ENCODE results near the gene PSMG3. TPM values are rescaled to one million over a fixed set of nuclear protein-coding genes. Genes with fewer than 3 reads are reported as not detected.

PSMG3 gene
- total RNA-seq, 2 donors from 2014 or later, result 22.8 to 23.6 TPM

GRCh38 chr7:1555813-1556543 is 13.9 kb downstream of the PSMG3 start, which contains the start of gene TMEM184A:
TSS of gene TMEM184A (minus strand) at chr7:1556205. CDS start at chr7:1555484, 721 bp downstream.
- no peaks in the 10 kb centered on the region for H3K9me3 ChIP-seq (ENCODE audit: control insufficient read depth, low read length, poor library complexity, severe bottlenecking)
- Mint-ChIP-seq H3K36me3 (ENCODE audit: low read depth) (no peaks in the 10 kb centered on the region), H3K4me1 (no peaks in the 10 kb centered on the region), H3K27ac (no peak within 1 kb of the TSS), H3K4me3 (no peak within 1 kb of the TSS), H3K27me3 (no peaks in the 10 kb centered on the region)
- DNase-seq, result peak in 1 of 3 donors; percentile 45
- ATAC-seq, result peak; percentile 75

DNA sequence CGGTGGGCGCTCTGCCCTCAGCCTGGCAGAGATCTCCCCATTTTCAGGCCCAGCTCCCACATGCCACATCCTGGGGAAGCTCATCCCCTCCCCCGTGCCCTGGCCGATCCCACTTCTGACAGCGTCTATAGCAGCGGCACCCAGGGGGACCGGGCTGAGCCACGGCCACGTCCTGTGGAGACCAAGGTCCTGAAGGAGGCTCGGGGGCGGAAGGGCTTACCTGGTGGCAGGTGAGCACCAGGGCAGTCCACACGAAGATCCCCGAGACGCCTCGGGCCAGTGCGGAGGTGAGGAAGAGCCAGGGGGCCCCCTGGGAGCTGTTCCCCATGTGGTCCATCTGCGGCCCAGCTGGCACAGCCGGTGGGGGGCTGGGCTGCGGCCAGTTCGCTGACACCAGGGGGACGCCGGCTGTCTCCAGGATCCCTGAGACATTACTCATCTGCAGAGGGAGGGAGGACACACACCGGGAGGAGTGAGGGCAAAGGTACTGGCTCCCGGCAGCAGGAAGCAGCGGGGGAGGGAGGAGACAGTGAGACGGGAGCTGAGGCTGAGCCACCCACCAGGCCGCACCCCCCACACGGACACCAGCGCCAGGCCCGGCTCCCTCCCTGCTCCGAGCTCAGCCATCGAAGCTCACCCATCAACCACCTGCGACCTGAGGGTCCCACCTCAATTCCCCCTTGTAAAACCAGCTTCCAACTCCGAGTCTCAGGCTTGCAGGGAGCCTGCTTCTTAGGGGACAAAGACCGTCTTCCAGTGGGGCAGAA is 14.6 kb downstream of the PSMG3 start:
- H3K36me3 Mint-ChIP-seq (ENCODE audit: low read depth), result no peaks in the 10 kb centered on the region
- H3K27me3 Mint-ChIP-seq, result no peaks in the 10 kb centered on the region
- no peaks in the 10 kb centered on the region for H3K9me3 ChIP-seq (ENCODE audit: control insufficient read depth, low read length, poor library complexity, severe bottlenecking)
- ATAC-seq (no peak), DNase-seq (no peak)
- no peaks in the 10 kb centered on the region for H3K4me1 Mint-ChIP-seq
- H3K27ac Mint-ChIP-seq, result no peak overlapping the region
- no peak overlapping the region for H3K4me3 Mint-ChIP-seq

DNA sequence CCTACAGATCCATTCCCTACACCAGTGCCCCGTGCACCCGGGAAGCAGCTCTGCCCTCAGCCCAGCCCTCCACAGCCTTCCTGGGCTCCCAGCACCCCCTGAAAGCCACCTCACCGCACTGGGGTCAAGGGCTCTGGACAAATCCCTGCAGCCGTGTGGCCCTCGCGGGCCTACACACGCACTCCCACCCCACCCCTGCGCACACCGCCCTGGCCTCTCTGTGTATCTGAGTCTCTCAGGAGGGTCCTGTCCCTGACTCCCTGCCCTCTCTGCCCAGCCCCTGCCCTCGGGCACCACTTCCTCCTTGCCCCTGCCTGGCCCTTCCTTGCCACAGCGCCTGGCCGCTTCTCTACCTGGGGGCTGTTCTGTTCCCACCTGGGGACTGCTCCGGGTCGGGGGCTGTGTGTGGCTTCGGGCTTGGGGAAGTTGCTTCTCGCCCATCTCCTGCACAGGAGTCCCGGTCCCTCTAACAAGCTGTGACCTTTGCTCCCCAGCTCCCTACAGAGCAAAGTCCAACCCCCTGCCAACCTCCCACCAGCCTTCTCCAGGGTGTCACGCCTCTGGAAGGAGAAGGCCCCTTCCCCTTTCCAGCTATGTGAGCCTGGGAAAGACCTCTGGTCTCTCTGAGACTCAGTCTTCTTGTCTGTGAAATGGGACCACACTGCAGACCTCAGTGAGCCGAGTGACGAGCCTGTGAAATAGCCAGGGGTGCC is 15.3 kb downstream of the PSMG3 start:
- DNase-seq, result no peak
- H3K36me3 Mint-ChIP-seq (ENCODE audit: low read depth), result no peaks in the 10 kb centered on the region
- no peaks in the 10 kb centered on the region for H3K4me1 Mint-ChIP-seq
- no peak for ATAC-seq
- no peak overlapping the region for H3K27ac Mint-ChIP-seq
- H3K9me3 ChIP-seq (ENCODE audit: control insufficient read depth, low read length, poor library complexity, severe bottlenecking), result no peaks in the 10 kb centered on the region
- H3K4me3 Mint-ChIP-seq, result no peak overlapping the region
- H3K27me3 Mint-ChIP-seq, result no peaks in the 10 kb centered on the region

DNA sequence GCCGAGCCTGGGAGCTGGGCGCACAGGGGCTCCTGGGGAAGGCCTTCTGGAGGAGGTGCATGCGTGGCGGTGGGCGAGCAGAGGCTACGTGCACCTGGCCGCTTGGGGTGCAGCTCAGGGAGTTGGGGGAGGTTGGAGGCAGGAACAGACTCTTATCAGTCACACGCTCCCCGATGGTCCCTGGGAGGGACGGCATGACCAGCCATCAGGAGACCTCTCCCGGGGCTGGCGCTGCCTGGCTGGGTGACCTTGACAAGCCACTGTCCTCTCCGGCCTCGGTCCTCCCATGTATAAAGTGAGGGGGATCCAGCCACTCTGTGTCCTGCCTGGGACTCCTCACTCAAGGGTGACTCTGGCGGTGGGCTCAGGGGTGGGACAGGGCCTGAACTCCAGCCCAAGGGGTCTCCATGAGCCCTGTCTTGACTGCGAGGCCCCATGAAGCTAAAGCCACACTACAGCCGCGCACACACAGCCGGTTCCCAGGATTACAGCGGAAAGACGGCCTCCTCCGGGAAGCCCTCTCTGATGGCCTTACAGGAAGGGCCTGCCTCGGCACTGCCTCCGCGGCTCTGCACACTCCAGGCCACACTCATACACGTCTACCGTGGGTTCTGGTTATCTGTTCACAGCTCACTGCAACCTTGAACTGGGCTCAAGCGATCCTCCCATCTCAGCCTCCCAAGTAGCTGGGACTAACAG is 16.2 kb downstream of the PSMG3 start:
- Mint-ChIP-seq H3K27ac (no peak overlapping the region), H3K4me1 (no peaks in the 10 kb centered on the region), H3K36me3 (ENCODE audit: low read depth) (no peaks in the 10 kb centered on the region), H3K4me3 (no peak overlapping the region), H3K27me3 (no peaks in the 10 kb centered on the region)
- ATAC-seq (no peak), DNase-seq (no peak)
- H3K9me3 ChIP-seq (ENCODE audit: control insufficient read depth, low read length, poor library complexity, severe bottlenecking), result no peaks in the 10 kb centered on the region

DNA sequence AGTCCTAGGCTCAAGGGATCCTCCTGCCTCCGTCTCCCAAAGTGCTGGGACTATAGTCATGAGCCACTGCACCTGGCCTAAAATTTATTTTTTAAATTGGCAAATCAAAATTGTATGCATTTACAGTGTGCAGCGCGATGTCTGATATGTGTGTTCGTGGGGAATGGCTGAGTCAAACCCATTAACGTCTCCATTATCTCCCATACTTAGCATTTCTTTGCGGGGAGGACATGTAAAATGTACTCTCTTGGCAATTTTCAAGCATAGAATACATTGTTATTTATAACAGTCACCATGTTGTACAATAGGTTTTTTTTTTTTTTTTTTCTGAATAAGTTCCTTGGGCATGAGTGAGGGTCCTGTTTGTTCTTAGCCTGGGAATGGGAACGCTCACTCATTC is 17.6 kb downstream of the PSMG3 start:
- peaks cover 3% of the 10 kb centered on the region for H3K4me1 Mint-ChIP-seq
- H3K36me3 Mint-ChIP-seq (ENCODE audit: low read depth), result no peaks in the 10 kb centered on the region
- H3K9me3 ChIP-seq (ENCODE audit: control insufficient read depth, low read length, poor library complexity, severe bottlenecking), result no peaks in the 10 kb centered on the region
- ATAC-seq (no peak), DNase-seq (no peak)
- H3K4me3 Mint-ChIP-seq, result no peak overlapping the region
- no peak overlapping the region for H3K27ac Mint-ChIP-seq
- H3K27me3 Mint-ChIP-seq, result no peaks in the 10 kb centered on the region

DNA sequence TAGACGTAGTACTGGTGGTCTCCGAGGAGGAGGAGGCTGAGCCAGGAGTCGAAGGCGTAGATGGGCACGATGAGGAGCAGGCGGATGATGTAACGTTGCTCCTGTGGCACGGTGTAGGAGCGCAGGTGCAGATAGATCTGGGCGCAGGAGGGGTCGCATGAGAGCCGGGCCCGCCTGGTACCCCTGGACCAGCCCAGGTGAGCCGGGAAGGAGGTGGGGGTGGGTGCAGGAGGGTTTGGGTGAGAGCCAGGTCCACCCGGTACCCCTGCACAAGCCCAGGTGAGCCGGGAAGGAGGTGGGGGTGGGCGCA is 19.0 kb downstream of the PSMG3 start:
- H3K4me1 Mint-ChIP-seq, result peaks cover 3% of the 10 kb centered on the region
- ATAC-seq (no peak), DNase-seq (no peak)
- H3K4me3 Mint-ChIP-seq, result no peak overlapping the region
- no peaks in the 10 kb centered on the region for H3K36me3 Mint-ChIP-seq (ENCODE audit: low read depth)
- no peaks in the 10 kb centered on the region for H3K9me3 ChIP-seq (ENCODE audit: control insufficient read depth, low read length, poor library complexity, severe bottlenecking)
- no peak overlapping the region for H3K27ac Mint-ChIP-seq
- no peaks in the 10 kb centered on the region for H3K27me3 Mint-ChIP-seq

GRCh38 chr7:1550005-1550845 is 19.6 kb downstream of the PSMG3 start:
- Mint-ChIP-seq H3K4me1 (peaks cover 3% of the 10 kb centered on the region), H3K4me3 (no peak overlapping the region), H3K36me3 (ENCODE audit: low read depth) (no peaks in the 10 kb centered on the region), H3K27ac (no peak overlapping the region), H3K27me3 (no peaks in the 10 kb centered on the region)
- DNase-seq (no peak), ATAC-seq (no peak)
- no peaks in the 10 kb centered on the region for H3K9me3 ChIP-seq (ENCODE audit: control insufficient read depth, low read length, poor library complexity, severe bottlenecking)

DNA sequence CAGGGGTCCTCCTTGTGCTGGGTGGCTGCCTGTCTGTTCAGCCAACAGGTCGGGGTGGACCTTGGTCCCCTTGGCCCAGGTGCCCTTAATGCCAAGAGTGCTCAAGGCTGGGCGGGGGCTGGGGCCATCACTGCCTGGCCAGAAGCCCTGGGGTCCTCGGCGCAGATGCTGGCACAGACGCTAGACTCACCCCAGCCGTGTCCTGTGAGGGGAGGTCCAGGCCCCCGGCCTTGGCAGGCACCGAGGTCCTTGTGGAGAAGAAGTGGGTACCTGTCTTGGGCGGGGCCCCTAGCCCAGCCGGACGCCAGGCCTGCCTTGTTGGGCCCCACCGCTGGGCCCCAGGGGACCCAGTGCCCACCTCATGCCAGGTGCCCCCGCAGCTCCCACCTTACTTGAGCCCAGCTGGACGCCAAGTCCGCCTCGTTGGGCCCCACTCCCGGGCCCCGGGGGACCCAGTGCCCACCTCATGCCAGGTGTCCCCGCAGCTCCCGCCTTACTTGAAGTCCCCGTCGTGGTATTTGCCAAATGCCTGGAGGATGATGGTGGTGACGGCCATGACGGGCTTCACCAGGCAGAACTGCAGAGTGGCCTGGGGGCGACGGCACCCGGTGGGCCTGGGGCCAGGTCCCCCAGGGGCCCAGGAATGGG is 20.4 kb downstream of the PSMG3 start:
- Mint-ChIP-seq H3K27ac (no peak overlapping the region), H3K27me3 (no peaks in the 10 kb centered on the region), H3K36me3 (ENCODE audit: low read depth) (no peaks in the 10 kb centered on the region), H3K4me3 (no peak overlapping the region), H3K4me1 (peaks cover 3% of the 10 kb centered on the region)
- DNase-seq (no peak), ATAC-seq (no peak)
- H3K9me3 ChIP-seq (ENCODE audit: control insufficient read depth, low read length, poor library complexity, severe bottlenecking), result no peaks in the 10 kb centered on the region

- Mint-ChIP-seq H3K4me3 (no peak overlapping the region), H3K27ac (no peak overlapping the region), H3K27me3 (no peaks in the 10 kb centered on the region), H3K4me1 (peaks cover 3% of the 10 kb centered on the region), H3K36me3 (ENCODE audit: low read depth) (no peaks in the 10 kb centered on the region)
- DNase-seq, result no peak
- ATAC-seq, result no peak
- no peaks in the 10 kb centered on the region for H3K9me3 ChIP-seq (ENCODE audit: control insufficient read depth, low read length, poor library complexity, severe bottlenecking)
Observed at GRCh38 chr7:1548944-1549343, 20.9 kb downstream of the PSMG3 start.

GRCh38 chr7:1548438-1548831 is 21.4 kb downstream of the PSMG3 start:
- H3K4me3 Mint-ChIP-seq, result peak overlapping the region; percentile 19
- H3K27ac Mint-ChIP-seq, result no peak overlapping the region

GRCh38 chr7:1547777-1548437 is 21.9 kb downstream of the PSMG3 start:
- no peak for DNase-seq
- Mint-ChIP-seq H3K36me3 (ENCODE audit: low read depth) (no peaks in the 10 kb centered on the region), H3K27ac (no peak overlapping the region), H3K4me1 (peaks cover 3% of the 10 kb centered on the region), H3K27me3 (no peaks in the 10 kb centered on the region), H3K4me3 (peak overlapping the region; percentile 19)
- no peaks in the 10 kb centered on the region for H3K9me3 ChIP-seq (ENCODE audit: control insufficient read depth, low read length, poor library complexity, severe bottlenecking)
- ATAC-seq, result no peak

More at GRCh38 chr7:1548438-1548831, 21.4 kb downstream of the PSMG3 start:
- Mint-ChIP-seq H3K36me3 (ENCODE audit: low read depth) (no peaks in the 10 kb centered on the region), H3K27me3 (no peaks in the 10 kb centered on the region), H3K4me1 (peaks cover 3% of the 10 kb centered on the region)
- peak; percentile 22 for ATAC-seq
- no peaks in the 10 kb centered on the region for H3K9me3 ChIP-seq (ENCODE audit: control insufficient read depth, low read length, poor library complexity, severe bottlenecking)
- DNase-seq, result no peak

Data from T-helper 17 cell (primary cell).